Progenitor cell of endocrine pancreas (in vitro differentiated cells): ENCODE results near the gene COL4A1. TPM values are rescaled to one million over a fixed set of nuclear protein-coding genes. Genes with fewer than 3 reads are reported as not detected.

Source experiments
- DNase-seq: peaks from one replicate; pipeline ENCODE4 v3.0.0; 2021; ENCODE audit warnings: low spot score; ENCODE audit not compliant: unreplicated experiment
- H3K27ac Mint-ChIP-seq: 2 replicates; pipeline ENCODE4 v1.8.0; 2021; ENCODE audit warnings: mild to moderate bottlenecking, moderate library complexity, mixed read lengths
- H3K27me3 Mint-ChIP-seq: 2 replicates; pipeline ENCODE4 v1.8.0; 2021; ENCODE audit warnings: mixed read lengths
- H3K36me3 Mint-ChIP-seq: 2 replicates; pipeline ENCODE4 v1.8.0; 2022; ENCODE audit warnings: mixed read lengths; ENCODE audit not compliant: insufficient read depth
- H3K4me1 Mint-ChIP-seq: 2 replicates; pipeline ENCODE4 v1.8.0; 2021; ENCODE audit warnings: low read depth, mixed read lengths
- H3K4me3 Mint-ChIP-seq: 2 replicates; pipeline ENCODE4 v1.8.0; 2021; ENCODE audit warnings: low read depth, mild to moderate bottlenecking, moderate library complexity, mixed read lengths
- H3K9me3 Mint-ChIP-seq: 2 replicates; pipeline ENCODE4 v1.8.0; 2021; ENCODE audit warnings: low read depth, mixed read lengths
- CTCF ChIP-seq: fragments of 200-600 bp; sonication (generic); IDR thresholded peaks from one replicate; pipeline ENCODE4 v1.5.0; 2021; ENCODE audit warnings: antibody characterized with exemption, mild to moderate bottlenecking; ENCODE audit not compliant: unreplicated experiment
- total RNA-seq: library from RNA; stranded (reverse); gene quantifications from 2 replicates; pipeline ENCODE4 v1.2.1, GENCODE V29; 2021

The COL4A1 gene
- total RNA-seq, 1 donor from 2014 or later = 81.3 TPM

GRCh38 chr13:110154410-110154933 is 152.5 kb downstream of the COL4A1 start:
- Mint-ChIP-seq H3K4me3 (no peak overlapping the region), H3K9me3 (no peaks in the 10 kb centered on the region), H3K27ac (no peak overlapping the region), H3K27me3 (no peaks in the 10 kb centered on the region), H3K36me3 (peaks cover 6% of the 10 kb centered on the region), H3K4me1 (peaks cover 14% of the 10 kb centered on the region)
- no peak for DNase-seq
- no peak for TF ChIP-seq CTCF

GRCh38 chr13:110152351-110152750 is 154.6 kb downstream of the COL4A1 start:
- DNase-seq = no peak
- Mint-ChIP-seq H3K4me1 (peaks cover 6% of the 10 kb centered on the region), H3K27ac (no peak overlapping the region), H3K36me3 (peaks cover 6% of the 10 kb centered on the region), H3K9me3 (no peaks in the 10 kb centered on the region), H3K27me3 (no peaks in the 10 kb centered on the region), H3K4me3 (no peak overlapping the region)
- no peak for TF ChIP-seq CTCF

- H3K4me1 Mint-ChIP-seq = no peaks in the 10 kb centered on the region
- peaks cover 6% of the 10 kb centered on the region for H3K36me3 Mint-ChIP-seq
- DNase-seq = no peak
- H3K9me3 Mint-ChIP-seq = no peaks in the 10 kb centered on the region
- no peak overlapping the region for H3K27ac Mint-ChIP-seq
- no peak overlapping the region for H3K4me3 Mint-ChIP-seq
- TF ChIP-seq CTCF = no peak
- H3K27me3 Mint-ChIP-seq = no peaks in the 10 kb centered on the region
These were observed 155.5 kb downstream of the COL4A1 start for GRCh38 chr13:110151462-110151861.

- H3K4me3 Mint-ChIP-seq = no peak overlapping the region
- no peaks in the 10 kb centered on the region for H3K9me3 Mint-ChIP-seq
- H3K4me1 Mint-ChIP-seq = no peaks in the 10 kb centered on the region
- H3K36me3 Mint-ChIP-seq = peaks cover 6% of the 10 kb centered on the region
- no peak for TF ChIP-seq CTCF
- no peaks in the 10 kb centered on the region for H3K27me3 Mint-ChIP-seq
- no peak overlapping the region for H3K27ac Mint-ChIP-seq
- no peak for DNase-seq
These were observed 156.4 kb downstream of the COL4A1 start for GRCh38 chr13:110150384-110151101.

GRCh38 chr13:110149036-110149435 is 157.9 kb downstream of the COL4A1 start:
- Mint-ChIP-seq H3K4me3 (no peak overlapping the region), H3K27ac (no peak overlapping the region), H3K4me1 (no peaks in the 10 kb centered on the region), H3K36me3 (peaks cover 3% of the 10 kb centered on the region), H3K9me3 (peaks cover 1% of the 10 kb centered on the region), H3K27me3 (no peaks in the 10 kb centered on the region)
- TF ChIP-seq CTCF = no peak
- DNase-seq = no peak
